Neural cell (in vitro differentiated cells): ENCODE data around the gene NCDN. TPM values are rescaled to one million over a fixed set of nuclear protein-coding genes. Genes with fewer than 3 reads are reported as not detected.

Experiments
- H2AFZ ChIP-seq: fragments of 200-600, 300-800 bp; sonication (generic), shearing (Covaris generic); 2 replicates; pipeline ENCODE4 v1.6.0; 2014; ENCODE audit warnings: low read depth, mild to moderate bottlenecking, antibody characterized with exemption, low read length, moderate library complexity
- H3F3A ChIP-seq: fragments of 200-600 bp; shearing (Covaris generic); 2 replicates; pipeline ENCODE4 v1.6.1; 2016; ENCODE audit warnings: mild to moderate bottlenecking, moderate library complexity, mixed read lengths, antibody characterized with exemption, low read length; ENCODE audit not compliant: insufficient read depth, poor library complexity, severe bottlenecking
- H3K27ac ChIP-seq: fragments of 200-600, 300-800 bp; sonication (generic), shearing (Covaris generic); 2 replicates; pipeline ENCODE4 v1.5.1; 2014; ENCODE audit warnings: mild to moderate bottlenecking, low read length, moderate library complexity
- H3K27me3 ChIP-seq: fragments of 300-800, 200-600 bp; sonication (generic), shearing (Covaris generic); 2 replicates; pipeline ENCODE4 v1.6.0; 2014; ENCODE audit warnings: mild to moderate bottlenecking, low read depth, low read length, moderate library complexity; ENCODE audit not compliant: insufficient read depth
- H3K36me3 ChIP-seq: fragments of 300-800, 200-600 bp; sonication (generic), shearing (Covaris generic); 2 replicates; pipeline ENCODE4 v1.5.1; 2014; ENCODE audit warnings: mild to moderate bottlenecking, antibody characterized with exemption, low read length, moderate library complexity; ENCODE audit not compliant: insufficient read depth
- H3K4me2 ChIP-seq: fragments of 300-800, 200-600 bp; sonication (generic), shearing (Covaris generic); 2 replicates; pipeline ENCODE4 v1.6.0; 2014; ENCODE audit warnings: mild to moderate bottlenecking, low read length
- H3K4me3 ChIP-seq: fragments of 300-800, 200-600 bp; sonication (generic), shearing (Covaris generic); 2 replicates; pipeline ENCODE4 v1.5.1; 2014; ENCODE audit warnings: mild to moderate bottlenecking, low read length, moderate library complexity
- H3K79me2 ChIP-seq: fragments of 200-600 bp; shearing (Covaris generic); replicated peaks from 2 replicates; pipeline ENCODE4 v1.6.0; 2014; ENCODE audit warnings: mild to moderate bottlenecking, low read length, moderate library complexity; ENCODE audit not compliant: insufficient read depth
- H3K9ac ChIP-seq: fragments of 300-800, 200-600 bp; sonication (generic), shearing (Covaris generic); 2 replicates; pipeline ENCODE4 v1.6.1; 2016; ENCODE audit warnings: mild to moderate bottlenecking, low read length, mixed read lengths
- H3K9me2 ChIP-seq: fragments of 200-600 bp; shearing (Covaris generic); 2 replicates; pipeline ENCODE4 v1.6.1; 2016; ENCODE audit warnings: mild to moderate bottlenecking, low read length, mixed read lengths; ENCODE audit not compliant: insufficient read depth
- H3K9me3 ChIP-seq: fragments of 200-600, 300-800 bp; sonication (generic), shearing (Covaris generic); 2 replicates; pipeline ENCODE4 v1.6.1; 2016; ENCODE audit warnings: mild to moderate bottlenecking, mixed run types, low read length, moderate library complexity, mixed read lengths
- H4K20me1 ChIP-seq: fragments of 200-600 bp; shearing (Covaris generic); 2 replicates; pipeline ENCODE4 v1.6.1; 2016; ENCODE audit warnings: mild to moderate bottlenecking, mixed run types; ENCODE audit not compliant: insufficient read depth
- EP300 ChIP-seq: fragments of 450-650 bp; conservative IDR thresholded peaks from 2 replicates; pipeline ENCODE4 v1.6.1; 2014; ENCODE audit warnings: antibody characterized with exemption, mild to moderate bottlenecking, moderate library complexity; ENCODE audit not compliant: poor library complexity, severe bottlenecking
- EZH2 ChIP-seq: fragments of 200-600, 300-800 bp; shearing (Covaris generic), sonication (generic); IDR thresholded peaks from 2 replicates; pipeline ENCODE4 v1.6.1; 2014; ENCODE audit warnings: antibody characterized with exemption, low read length, borderline replicate concordance, mild to moderate bottlenecking; ENCODE audit not compliant: insufficient read depth, poor library complexity, severe bottlenecking
- MXI1 ChIP-seq: fragments of 450-650 bp; conservative IDR thresholded peaks from 2 replicates; pipeline ENCODE4 v1.6.1; 2014; ENCODE audit warnings: antibody characterized with exemption, mild to moderate bottlenecking; ENCODE audit not compliant: poor library complexity, severe bottlenecking
- POLR2AphosphoS5 ChIP-seq: IDR thresholded peaks from 2 replicates; pipeline ENCODE4 v1.6.1; 2012
- RAD21 ChIP-seq: fragments of 450-650 bp; conservative IDR thresholded peaks from 2 replicates; pipeline ENCODE4 v1.6.1; 2014; ENCODE audit warnings: antibody characterized with exemption, mild to moderate bottlenecking, moderate library complexity
- SMC3 ChIP-seq: fragments of 450-650 bp; conservative IDR thresholded peaks from 2 replicates; pipeline ENCODE4 v1.6.1; 2014; ENCODE audit warnings: antibody characterized with exemption, mild to moderate bottlenecking, moderate library complexity; ENCODE audit not compliant: poor library complexity
- TAF1 ChIP-seq: IDR thresholded peaks from 2 replicates; pipeline ENCODE4 v1.6.1; 2012; ENCODE audit warnings: low read depth
- polyA plus RNA-seq: library from polyadenylated mRNA; depleted of rRNA; stranded (reverse); fragments of >200 nt; gene quantifications from 2 replicates; pipeline ENCODE4 v1.2.3, GENCODE V29; 2014
- TF ChIP-seq, protein P1 (sequence below): IDR thresholded peaks from 2 replicates; pipeline ENCODE4 v1.6.1; 2012; ENCODE audit warnings: borderline replicate concordance
- TF ChIP-seq, protein P2 (sequence below): fragments of 450-650 bp; IDR thresholded peaks from 2 replicates; pipeline ENCODE4 v1.5.1; 2014; ENCODE audit warnings: antibody characterized with exemption, mild to moderate bottlenecking, moderate library complexity; ENCODE audit not compliant: poor library complexity, severe bottlenecking

Gene NCDN
- polyA plus RNA-seq, 1 donor from 2014 or later, result 66.1 TPM

DNA sequence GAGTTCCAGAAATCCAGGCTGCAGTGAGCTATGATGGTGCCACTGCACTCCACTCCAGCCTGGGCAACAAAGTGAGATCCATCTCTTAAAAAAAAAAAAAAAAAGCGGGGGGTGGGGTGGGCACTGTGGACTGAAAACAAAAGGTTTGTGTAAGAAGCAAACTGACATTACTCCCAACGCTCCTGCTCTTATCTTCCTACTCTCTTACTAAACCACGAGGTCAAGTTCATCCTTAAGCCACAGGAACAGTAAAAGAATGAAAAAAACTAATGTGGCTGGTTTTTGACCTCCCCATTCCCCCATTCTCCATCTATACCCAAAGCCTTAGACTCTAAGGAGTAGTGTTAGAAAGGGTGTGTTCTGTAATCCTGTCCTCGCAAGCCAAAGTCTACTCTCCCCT, 46.3 kb downstream of the NCDN start:
- no peaks in the 10 kb centered on the region for H3K9me3 ChIP-seq
- no peaks in the 10 kb centered on the region for H3F3A ChIP-seq
- no peaks in the 10 kb centered on the region for H3K27me3 ChIP-seq
- H2AFZ ChIP-seq, result no peak overlapping the region
- H3K4me2 ChIP-seq, result no peak overlapping the region
- H3K36me3 ChIP-seq, result peaks cover 1% of the 10 kb centered on the region
- no peak overlapping the region for H3K4me3 ChIP-seq
- no peak overlapping the region for H3K9ac ChIP-seq
- no peaks in the 10 kb centered on the region for H4K20me1 ChIP-seq
- no peak overlapping the region for H3K27ac ChIP-seq
- no peaks in the 10 kb centered on the region for H3K9me2 ChIP-seq
- peaks cover 5% of the 10 kb centered on the region for H3K79me2 ChIP-seq
- no peak for TF ChIP-seq EZH2
- TF ChIP-seq SMC3, result no peak
- TF ChIP-seq, protein P1, sequence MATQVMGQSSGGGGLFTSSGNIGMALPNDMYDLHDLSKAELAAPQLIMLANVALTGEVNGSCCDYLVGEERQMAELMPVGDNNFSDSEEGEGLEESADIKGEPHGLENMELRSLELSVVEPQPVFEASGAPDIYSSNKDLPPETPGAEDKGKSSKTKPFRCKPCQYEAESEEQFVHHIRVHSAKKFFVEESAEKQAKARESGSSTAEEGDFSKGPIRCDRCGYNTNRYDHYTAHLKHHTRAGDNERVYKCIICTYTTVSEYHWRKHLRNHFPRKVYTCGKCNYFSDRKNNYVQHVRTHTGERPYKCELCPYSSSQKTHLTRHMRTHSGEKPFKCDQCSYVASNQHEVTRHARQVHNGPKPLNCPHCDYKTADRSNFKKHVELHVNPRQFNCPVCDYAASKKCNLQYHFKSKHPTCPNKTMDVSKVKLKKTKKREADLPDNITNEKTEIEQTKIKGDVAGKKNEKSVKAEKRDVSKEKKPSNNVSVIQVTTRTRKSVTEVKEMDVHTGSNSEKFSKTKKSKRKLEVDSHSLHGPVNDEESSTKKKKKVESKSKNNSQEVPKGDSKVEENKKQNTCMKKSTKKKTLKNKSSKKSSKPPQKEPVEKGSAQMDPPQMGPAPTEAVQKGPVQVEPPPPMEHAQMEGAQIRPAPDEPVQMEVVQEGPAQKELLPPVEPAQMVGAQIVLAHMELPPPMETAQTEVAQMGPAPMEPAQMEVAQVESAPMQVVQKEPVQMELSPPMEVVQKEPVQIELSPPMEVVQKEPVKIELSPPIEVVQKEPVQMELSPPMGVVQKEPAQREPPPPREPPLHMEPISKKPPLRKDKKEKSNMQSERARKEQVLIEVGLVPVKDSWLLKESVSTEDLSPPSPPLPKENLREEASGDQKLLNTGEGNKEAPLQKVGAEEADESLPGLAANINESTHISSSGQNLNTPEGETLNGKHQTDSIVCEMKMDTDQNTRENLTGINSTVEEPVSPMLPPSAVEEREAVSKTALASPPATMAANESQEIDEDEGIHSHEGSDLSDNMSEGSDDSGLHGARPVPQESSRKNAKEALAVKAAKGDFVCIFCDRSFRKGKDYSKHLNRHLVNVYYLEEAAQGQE, result no peak
- no peak for TF ChIP-seq RAD21
- TF ChIP-seq EP300, result no peak
- TF ChIP-seq, protein P2, sequence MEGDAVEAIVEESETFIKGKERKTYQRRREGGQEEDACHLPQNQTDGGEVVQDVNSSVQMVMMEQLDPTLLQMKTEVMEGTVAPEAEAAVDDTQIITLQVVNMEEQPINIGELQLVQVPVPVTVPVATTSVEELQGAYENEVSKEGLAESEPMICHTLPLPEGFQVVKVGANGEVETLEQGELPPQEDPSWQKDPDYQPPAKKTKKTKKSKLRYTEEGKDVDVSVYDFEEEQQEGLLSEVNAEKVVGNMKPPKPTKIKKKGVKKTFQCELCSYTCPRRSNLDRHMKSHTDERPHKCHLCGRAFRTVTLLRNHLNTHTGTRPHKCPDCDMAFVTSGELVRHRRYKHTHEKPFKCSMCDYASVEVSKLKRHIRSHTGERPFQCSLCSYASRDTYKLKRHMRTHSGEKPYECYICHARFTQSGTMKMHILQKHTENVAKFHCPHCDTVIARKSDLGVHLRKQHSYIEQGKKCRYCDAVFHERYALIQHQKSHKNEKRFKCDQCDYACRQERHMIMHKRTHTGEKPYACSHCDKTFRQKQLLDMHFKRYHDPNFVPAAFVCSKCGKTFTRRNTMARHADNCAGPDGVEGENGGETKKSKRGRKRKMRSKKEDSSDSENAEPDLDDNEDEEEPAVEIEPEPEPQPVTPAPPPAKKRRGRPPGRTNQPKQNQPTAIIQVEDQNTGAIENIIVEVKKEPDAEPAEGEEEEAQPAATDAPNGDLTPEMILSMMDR, result no peak
- no peak for TF ChIP-seq POLR2AphosphoS5
- TF ChIP-seq MXI1, result no peak
- TF ChIP-seq TAF1, result no peak

DNA sequence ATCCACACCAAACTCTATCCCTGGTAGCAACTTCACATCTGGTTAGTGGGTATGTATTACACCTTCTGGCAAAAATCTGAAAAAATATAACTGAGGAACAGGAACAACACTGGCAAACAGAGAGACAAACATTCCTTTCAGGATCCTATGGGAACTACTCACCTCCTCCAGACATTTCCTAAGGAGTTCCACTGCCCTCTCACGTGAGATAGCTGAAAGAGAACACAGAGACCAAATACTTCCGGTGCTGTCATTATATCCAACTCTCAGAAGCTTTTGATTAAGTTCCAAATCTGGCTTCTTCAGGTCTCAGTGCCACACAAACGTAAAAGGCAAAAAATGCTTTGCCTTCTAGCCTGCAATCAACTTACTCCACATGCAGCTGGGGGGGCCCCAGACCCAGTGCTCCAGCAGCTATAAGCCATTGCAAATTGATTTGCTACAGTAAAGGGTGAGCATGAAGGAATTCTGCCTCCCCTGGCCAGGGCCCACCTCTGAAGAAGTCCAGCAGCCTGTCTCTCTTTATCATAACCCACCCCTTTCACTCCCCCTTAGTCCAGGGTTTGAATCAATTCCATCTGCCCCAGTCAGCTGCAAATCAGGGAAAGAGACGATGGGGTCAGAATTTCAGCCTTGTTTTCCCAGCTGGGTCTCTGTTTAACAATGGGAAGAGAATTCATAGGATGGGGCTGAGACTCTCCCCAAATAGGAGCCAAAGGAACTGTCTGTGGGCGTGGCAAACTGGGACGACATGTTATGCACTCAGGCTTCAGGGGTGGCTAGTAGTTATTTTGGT, 47.7 kb downstream of the NCDN start:
- Histone ChIP-seq H3K9me2 (no peaks in the 10 kb centered on the region), H3F3A (no peaks in the 10 kb centered on the region), H3K9me3 (no peaks in the 10 kb centered on the region), H3K4me3 (no peak overlapping the region), H2AFZ (no peak overlapping the region), H3K36me3 (peaks cover 5% of the 10 kb centered on the region), H3K27me3 (no peaks in the 10 kb centered on the region), H3K27ac (no peak overlapping the region), H4K20me1 (no peaks in the 10 kb centered on the region), H3K4me2 (no peak overlapping the region), H3K9ac (no peak overlapping the region), H3K79me2 (peaks cover 5% of the 10 kb centered on the region)
- TF ChIP-seq, protein P1, result no peak
- TF ChIP-seq SMC3 (no peak), EZH2 (no peak), RAD21 (no peak), TAF1 (no peak), EP300 (no peak), POLR2AphosphoS5 (no peak), MXI1 (no peak)
- TF ChIP-seq, protein P2, result no peak
